ENCODE data around the gene ABCC8. TPM values are rescaled to one million over a fixed set of nuclear protein-coding genes. Genes with fewer than 3 reads are reported as not detected.
A peak's percentile ranks its signal among the peaks of the same experiment; 100 is the strongest.

The ABCC8 gene
- total and polyA plus RNA-seq, 9 of the 15 experiments (the other 6 are each of a cell fraction or from before 2014, with no cell fraction given), result not detected

- Histone ChIP-seq H3K27ac (ENCODE audit: extremely low read depth, low read depth, low read length) (no peak overlapping the region), H3K79me2 (ENCODE audit: control insufficient read depth, insufficient read depth, low read length) (no peaks in the 10 kb centered on the region), H3K4me2 (ENCODE audit: insufficient read depth, low read length) (no peak overlapping the region), H3K9me3 (replicated peaks; ENCODE audit: control insufficient read depth, insufficient read depth, low read depth, low read length) (peaks cover 14% of the 10 kb centered on the region; the same call in 1 of the 2 replicates), H3K36me3 (ENCODE audit: control insufficient read depth, insufficient read depth, low read length) (peaks cover 95% of the 10 kb centered on the region), H3K27me3 (ENCODE audit: control insufficient read depth in 2 of 2, insufficient read depth in 2 of 2, low read length in 2 of 2) (no peaks in the 10 kb centered on the region), H3K4me1 (replicated peaks in 1 of 2; ENCODE audit: control insufficient read depth in 2 of 2, insufficient read depth in 2 of 2, low read length in 2 of 2) (no peaks in the 10 kb centered on the region), H3K9me1 (ENCODE audit: control insufficient read depth, insufficient read depth, low read length) (no peaks in the 10 kb centered on the region), H3K9ac (ENCODE audit: insufficient read depth in 1 of 2, low read depth in 2 of 2, low read length in 2 of 2) (no peak overlapping the region), H3K4me3 (no peak overlapping the region), H2AFZ (ENCODE audit: low read depth, low read length) (no peak overlapping the region), H4K20me1 (replicated peaks; ENCODE audit: control insufficient read depth, insufficient read depth, low read length) (no peaks in the 10 kb centered on the region)
- ChIA-PET CTCF (ENCODE audit: low intra/inter-chr PET ratio) (no interaction called here), POLR2A (interaction anchor here (0.7 to 1.6 kb wide), 2 partner anchors 9 to 15 kb away, joined by 3 read pairs; no protein-coding TSS in a partner anchor)
- peak; percentile 16; the same call in 1 of the 2 replicates for TF ChIP-seq MAFF (IDR thresholded peaks at IDR 0.05; ENCODE audit: low read length)
- TF ChIP-seq SIRT6 (IDR thresholded peaks at IDR 0.05; ENCODE audit: low read depth, low read length), result no peak
- no peak for TF ChIP-seq SMARCE1 (IDR thresholded peaks at IDR 0.05)
- WGBS (ENCODE audit: insufficient coverage, low coverage, missing lambda C conversion rate), result 93% methylated on average over 5 of the region's 5 CpGs
- BruUV-seq (replicated peaks), result no TSS peak
- ATAC-seq, result no peak
- FAIRE-seq, result no peak
- in situ Hi-C loops (cut with MboI), result no loop called here
- intact Hi-C loops (cut with micrococcal nuclease), result no loop called here
- no peak for DNase-seq (ENCODE audit: extremely low read depth in 1 of 4, low spot score in 3 of 4)
Observed at GRCh38 chr11:17375547-17375946, 101.1 kb downstream of the ABCC8 start.

- in situ Hi-C loops (cut with MboI) (no loop called here), intact Hi-C loops (cut with micrococcal nuclease) (no loop called here)
- WGBS (ENCODE audit: insufficient coverage, low coverage, missing lambda C conversion rate), result 86% methylated on average over 3 of the region's 3 CpGs
- Histone ChIP-seq H3K9me1 (ENCODE audit: control insufficient read depth, insufficient read depth, low read length) (no peaks in the 10 kb centered on the region), H3K4me3 (no peak overlapping the region), H3K27ac (ENCODE audit: extremely low read depth, low read depth, low read length) (no peak overlapping the region), H3K27me3 (ENCODE audit: control insufficient read depth in 2 of 2, insufficient read depth in 2 of 2, low read length in 2 of 2) (no peaks in the 10 kb centered on the region), H3K9me3 (replicated peaks; ENCODE audit: control insufficient read depth, insufficient read depth, low read depth, low read length) (peaks cover 33% of the 10 kb centered on the region), H3K4me2 (ENCODE audit: insufficient read depth, low read length) (no peak overlapping the region), H3K4me1 (replicated peaks in 1 of 2; ENCODE audit: control insufficient read depth in 2 of 2, insufficient read depth in 2 of 2, low read length in 2 of 2) (no peaks in the 10 kb centered on the region), H3K36me3 (ENCODE audit: control insufficient read depth, insufficient read depth, low read length) (peaks cover 100% of the 10 kb centered on the region), H4K20me1 (replicated peaks; ENCODE audit: control insufficient read depth, insufficient read depth, low read length) (no peaks in the 10 kb centered on the region), H3K79me2 (ENCODE audit: control insufficient read depth, insufficient read depth, low read length) (no peaks in the 10 kb centered on the region), H2AFZ (ENCODE audit: low read depth, low read length) (no peak overlapping the region), H3K9ac (ENCODE audit: insufficient read depth in 1 of 2, low read depth in 2 of 2, low read length in 2 of 2) (no peak overlapping the region)
- peak in 2 of 4 experiments; percentile 24 to 64 for DNase-seq (ENCODE audit: extremely low read depth in 1 of 4, low spot score in 3 of 4)
- peak; percentile 72 for ATAC-seq
- BruUV-seq (replicated peaks), result no TSS peak
- POLR2A ChIA-PET, result no interaction called here
- CTCF ChIA-PET (ENCODE audit: low intra/inter-chr PET ratio), result interaction anchor here (0.6 kb wide), 1 partner anchor 156 kb away, joined by 3 read pairs; no protein-coding TSS in a partner anchor
- no peak for FAIRE-seq
- TF ChIP-seq HDAC3 (IDR thresholded peaks at IDR 0.05; ENCODE audit: borderline replicate concordance, partially characterized antibody) (no peak), MBD1 (CRISPR knock-in tag; IDR thresholded peaks at IDR 0.05) (no peak), ZFP36 (IDR thresholded peaks at IDR 0.05; ENCODE audit: low read depth, low read length, partially characterized antibody) (peak; percentile 42), EHMT2 (IDR thresholded peaks at IDR 0.05) (peak; percentile 27; the same call in 1 of the 2 replicates), MTA3 (IDR thresholded peaks at IDR 0.05; ENCODE audit: borderline replicate concordance) (peak; percentile 59), TCF7 (IDR thresholded peaks at IDR 0.05; ENCODE audit: borderline replicate concordance) (0 out of 2 replicates have a peak, but pooled peaks have one; percentile 30), CBX1 (IDR thresholded peaks at IDR 0.05; ENCODE audit: low read depth) (peak; percentile 99; the same call in 1 of the 2 replicates), CBX5 (IDR thresholded peaks at IDR 0.05; ENCODE audit: borderline replicate concordance, low read depth) (peak; percentile 99), TRIM28 (IDR thresholded peaks at IDR 0.05) (peak; percentile 98), ZNF77 (CRISPR knock-in tag; IDR thresholded peaks at IDR 0.05) (no peak), ZNF589 (CRISPR knock-in tag; IDR thresholded peaks at IDR 0.05; ENCODE audit: low read depth) (no peak), ZNF280B (CRISPR knock-in tag; IDR thresholded peaks at IDR 0.05) (peak; percentile 93; the same call in 1 of the 2 replicates)
Observed at GRCh38 chr11:17371614-17372013, 105.0 kb downstream of the ABCC8 start.
